ENCODE measurements around the gene POU6F2.

GRCh38 chr7:39446546-39446945 is 468.8 kb downstream of the POU6F2 start:
- TF ChIP-seq, protein P1, sequence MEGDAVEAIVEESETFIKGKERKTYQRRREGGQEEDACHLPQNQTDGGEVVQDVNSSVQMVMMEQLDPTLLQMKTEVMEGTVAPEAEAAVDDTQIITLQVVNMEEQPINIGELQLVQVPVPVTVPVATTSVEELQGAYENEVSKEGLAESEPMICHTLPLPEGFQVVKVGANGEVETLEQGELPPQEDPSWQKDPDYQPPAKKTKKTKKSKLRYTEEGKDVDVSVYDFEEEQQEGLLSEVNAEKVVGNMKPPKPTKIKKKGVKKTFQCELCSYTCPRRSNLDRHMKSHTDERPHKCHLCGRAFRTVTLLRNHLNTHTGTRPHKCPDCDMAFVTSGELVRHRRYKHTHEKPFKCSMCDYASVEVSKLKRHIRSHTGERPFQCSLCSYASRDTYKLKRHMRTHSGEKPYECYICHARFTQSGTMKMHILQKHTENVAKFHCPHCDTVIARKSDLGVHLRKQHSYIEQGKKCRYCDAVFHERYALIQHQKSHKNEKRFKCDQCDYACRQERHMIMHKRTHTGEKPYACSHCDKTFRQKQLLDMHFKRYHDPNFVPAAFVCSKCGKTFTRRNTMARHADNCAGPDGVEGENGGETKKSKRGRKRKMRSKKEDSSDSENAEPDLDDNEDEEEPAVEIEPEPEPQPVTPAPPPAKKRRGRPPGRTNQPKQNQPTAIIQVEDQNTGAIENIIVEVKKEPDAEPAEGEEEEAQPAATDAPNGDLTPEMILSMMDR (conservative IDR thresholded peaks at IDR 0.05 in 1 of 2, IDR thresholded peaks at IDR 0.05 in 1 of 2; ENCODE audit: low read depth in 1 of 2, low read length in 2 of 2), result no peak
- no peak for TF ChIP-seq EZH2 (IDR thresholded peaks at IDR 0.05; ENCODE audit: low read length, missing control alignments)

Data from fibroblast of lung (primary cell).